Endodermal cell (in vitro differentiated cells): ENCODE results near the gene PPP1R14B. TPM values are rescaled to one million over a fixed set of nuclear protein-coding genes. Genes with fewer than 3 reads are reported as not detected.
A peak's percentile ranks its signal among the peaks of the same experiment; 100 is the strongest.

ENCODE experiments used
- DNase-seq: peaks from one replicate; pipeline ENCODE4 v3.0.0-alpha.2; 2017
- H3K27ac ChIP-seq: 2 replicates; pipeline ENCODE4 v1.5.1; 2013; ENCODE audit warnings: mild to moderate bottlenecking, low read depth, low read length, moderate library complexity
- H3K27me3 ChIP-seq: 2 replicates; pipeline ENCODE4 v1.6.1; 2013; ENCODE audit warnings: mild to moderate bottlenecking, low read length, moderate library complexity; ENCODE audit not compliant: insufficient read depth, control insufficient read depth, poor library complexity, severe bottlenecking
- H3K36me3 ChIP-seq: 2 replicates; pipeline ENCODE4 v1.7.0; 2013; ENCODE audit warnings: mild to moderate bottlenecking, low read length, moderate library complexity; ENCODE audit not compliant: control insufficient read depth, insufficient read depth
- H3K4me1 ChIP-seq: one replicate; pipeline ENCODE4 v1.7.0; 2013; ENCODE audit warnings: low read length; ENCODE audit not compliant: control insufficient read depth, insufficient read depth
- H3K4me3 ChIP-seq: 2 replicates; pipeline ENCODE4 v1.5.1; 2013; ENCODE audit warnings: mild to moderate bottlenecking, low read length, moderate library complexity
- H3K9ac ChIP-seq: 2 replicates; pipeline ENCODE4 v1.6.1; 2013; ENCODE audit warnings: mild to moderate bottlenecking, low read length, moderate library complexity; ENCODE audit not compliant: poor library complexity, severe bottlenecking; ENCODE audit errors: extremely low read depth
- H3K9me3 ChIP-seq: 2 replicates; pipeline ENCODE4 v1.6.1; 2013; ENCODE audit warnings: mild to moderate bottlenecking, low read length, moderate library complexity; ENCODE audit not compliant: control insufficient read depth
- H3K27ac Mint-ChIP-seq: 2 replicates; pipeline ENCODE4 v1.8.0; 2020; ENCODE audit warnings: mixed read lengths
- H3K27me3 Mint-ChIP-seq: 2 replicates; pipeline ENCODE4 v1.8.0; 2021; ENCODE audit warnings: mild to moderate bottlenecking, mixed read lengths; ENCODE audit not compliant: insufficient read depth
- H3K36me3 Mint-ChIP-seq: 2 replicates; pipeline ENCODE4 v1.8.0; 2020; ENCODE audit warnings: low read depth, mixed read lengths
- H3K4me1 Mint-ChIP-seq: 2 replicates; pipeline ENCODE4 v1.8.0; 2020; ENCODE audit warnings: mixed read lengths
- H3K4me3 Mint-ChIP-seq: 2 replicates; pipeline ENCODE4 v1.8.0; 2020; ENCODE audit warnings: mild to moderate bottlenecking, moderate library complexity, mixed read lengths
- H3K9me3 Mint-ChIP-seq: 2 replicates; pipeline ENCODE4 v1.8.0; 2020; ENCODE audit warnings: mild to moderate bottlenecking, mixed read lengths
- WGBS, 2 experiments: methylation state at CpG; one replicate each; pipeline versions ENCODE4 v1.1.5 to v1.1.7; 2013; ENCODE audit warnings: missing lambda C conversion rate in 2 of 2, mixed read lengths in 1 of 2; ENCODE audit not compliant: insufficient coverage in 1 of 2, insufficient read length in 1 of 2; 5-methylcytosine and 5-hydroxymethylcytosine counted together
- total RNA-seq, 2 donors: library from RNA; stranded (reverse); fragmentation: NEBNext Ultra II Directional in 1 of 2; extraction: Animal tissue kit (Norgen Biotek cat#: 25700) in 1 of 2; gene quantifications; 2 replicates in 1 of 2; 3 replicates in 1 of 2; pipeline ENCODE4 v1.2.1, GENCODE V29; 2021
- TF ChIP-seq, protein P1 (sequence below): fragments of 200-600 bp; sonication (generic); conservative IDR thresholded peaks from 2 replicates; pipeline ENCODE4 v1.5.0; 2021; ENCODE audit warnings: antibody characterized with exemption, mild to moderate bottlenecking

PPP1R14B gene
- total RNA-seq, 2 donors from 2014 or later = 228 to 265 TPM

DNA sequence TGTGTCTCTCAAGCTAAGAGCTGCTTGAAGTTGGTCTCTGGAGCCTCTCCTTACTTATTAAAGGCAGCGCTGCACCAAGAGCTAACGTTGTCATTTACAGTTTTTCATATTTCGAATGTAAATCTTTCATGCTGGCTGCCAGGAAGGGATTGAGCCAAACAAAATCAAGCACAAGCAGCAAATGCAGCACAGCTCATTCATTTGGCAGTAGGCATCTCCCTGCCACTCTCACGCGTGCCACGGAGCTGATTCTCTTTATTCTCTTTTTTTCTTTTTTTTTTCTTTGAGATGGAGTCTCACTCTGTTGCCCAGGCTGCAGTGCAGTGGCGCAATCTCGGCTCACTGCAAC lies 13.8 kb downstream of the PPP1R14B start:
- Histone ChIP-seq H3K36me3 (peaks cover 3% of the 10 kb centered on the region), H3K4me3 (no peak overlapping the region), H3K27me3 (no peaks in the 10 kb centered on the region), H3K9ac (no peak overlapping the region), H3K9me3 (no peaks in the 10 kb centered on the region), H3K27ac (no peak overlapping the region), H3K4me1 (no peaks in the 10 kb centered on the region)
- H3K4me3 Mint-ChIP-seq = no peak overlapping the region
- peaks cover 6% of the 10 kb centered on the region for H3K27me3 Mint-ChIP-seq
- H3K9me3 Mint-ChIP-seq = no peaks in the 10 kb centered on the region
- H3K27ac Mint-ChIP-seq = no peak overlapping the region
- 95 to 96% methylated on average over 8 of the region's 8 CpGs for WGBS, 2 experiments
- peaks cover 8% of the 10 kb centered on the region for H3K4me1 Mint-ChIP-seq
- peaks cover 6% of the 10 kb centered on the region for H3K36me3 Mint-ChIP-seq
- no peak for DNase-seq
- TF ChIP-seq, protein P1, sequence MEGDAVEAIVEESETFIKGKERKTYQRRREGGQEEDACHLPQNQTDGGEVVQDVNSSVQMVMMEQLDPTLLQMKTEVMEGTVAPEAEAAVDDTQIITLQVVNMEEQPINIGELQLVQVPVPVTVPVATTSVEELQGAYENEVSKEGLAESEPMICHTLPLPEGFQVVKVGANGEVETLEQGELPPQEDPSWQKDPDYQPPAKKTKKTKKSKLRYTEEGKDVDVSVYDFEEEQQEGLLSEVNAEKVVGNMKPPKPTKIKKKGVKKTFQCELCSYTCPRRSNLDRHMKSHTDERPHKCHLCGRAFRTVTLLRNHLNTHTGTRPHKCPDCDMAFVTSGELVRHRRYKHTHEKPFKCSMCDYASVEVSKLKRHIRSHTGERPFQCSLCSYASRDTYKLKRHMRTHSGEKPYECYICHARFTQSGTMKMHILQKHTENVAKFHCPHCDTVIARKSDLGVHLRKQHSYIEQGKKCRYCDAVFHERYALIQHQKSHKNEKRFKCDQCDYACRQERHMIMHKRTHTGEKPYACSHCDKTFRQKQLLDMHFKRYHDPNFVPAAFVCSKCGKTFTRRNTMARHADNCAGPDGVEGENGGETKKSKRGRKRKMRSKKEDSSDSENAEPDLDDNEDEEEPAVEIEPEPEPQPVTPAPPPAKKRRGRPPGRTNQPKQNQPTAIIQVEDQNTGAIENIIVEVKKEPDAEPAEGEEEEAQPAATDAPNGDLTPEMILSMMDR = no peak

- Mint-ChIP-seq H3K4me1 (peaks cover 10% of the 10 kb centered on the region), H3K4me3 (peak overlapping the region; percentile 72), H3K27ac (no peak overlapping the region), H3K36me3 (no peaks in the 10 kb centered on the region), H3K9me3 (no peaks in the 10 kb centered on the region), H3K27me3 (peaks cover 6% of the 10 kb centered on the region)
- H3K36me3 ChIP-seq = peaks cover 3% of the 10 kb centered on the region
- WGBS, 2 experiments = 88 to 92% methylated on average over 5 to 15 of the region's 15 CpGs
- no peaks in the 10 kb centered on the region for H3K4me1 ChIP-seq
- H3K27me3 ChIP-seq = no peaks in the 10 kb centered on the region
- H3K9me3 ChIP-seq = no peaks in the 10 kb centered on the region
- no peak overlapping the region for H3K9ac ChIP-seq
- DNase-seq = no peak
- H3K4me3 ChIP-seq = no peak overlapping the region
- TF ChIP-seq, protein P1 = no peak
- no peak overlapping the region for H3K27ac ChIP-seq
These were observed 14.4 kb downstream of the PPP1R14B start for GRCh38 chr11:64232182-64232966.

DNA sequence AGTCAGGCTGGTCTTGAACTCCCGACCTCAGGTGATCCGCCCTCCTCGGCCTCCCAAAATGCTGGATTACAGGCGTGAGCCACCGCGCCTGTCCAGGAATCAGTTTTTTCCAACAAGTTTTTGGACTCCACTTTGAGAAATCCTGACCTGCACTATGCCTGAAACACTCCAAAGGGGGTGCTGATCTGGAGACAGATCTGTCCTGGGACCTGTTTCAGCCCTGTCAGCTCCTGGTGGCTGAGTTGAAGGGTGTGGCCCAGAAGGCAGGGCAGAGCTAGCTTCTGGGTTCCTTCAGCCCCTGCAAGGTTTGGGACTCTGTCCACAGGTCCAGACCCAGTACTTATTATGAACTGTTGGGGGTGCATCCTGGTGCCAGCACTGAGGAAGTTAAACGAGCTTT lies 15.2 kb downstream of the PPP1R14B start:
- Mint-ChIP-seq H3K4me3 (peak overlapping the region; percentile 72), H3K27me3 (peaks cover 6% of the 10 kb centered on the region), H3K9me3 (no peaks in the 10 kb centered on the region), H3K4me1 (peaks cover 13% of the 10 kb centered on the region), H3K36me3 (no peaks in the 10 kb centered on the region), H3K27ac (no peak overlapping the region)
- H3K4me1 ChIP-seq = peaks cover 4% of the 10 kb centered on the region
- H3K4me3 ChIP-seq = peak overlapping the region; percentile 85
- WGBS, 2 experiments = 92 to 94% methylated on average over 7 of the region's 7 CpGs
- H3K27me3 ChIP-seq = no peaks in the 10 kb centered on the region
- no peak overlapping the region for H3K27ac ChIP-seq
- H3K9me3 ChIP-seq = no peaks in the 10 kb centered on the region
- H3K36me3 ChIP-seq = no peaks in the 10 kb centered on the region
- H3K9ac ChIP-seq = no peak overlapping the region
- DNase-seq = no peak
- TF ChIP-seq, protein P1 = no peak
